Measurements from ENCODE around the gene TMEM237.
"Not testable (repeated sequence)": the region's sequence is repeated elsewhere in the genome, so short reads cannot be mapped to it uniquely, and the experiment has no call there.

The TMEM237 gene, protein sequence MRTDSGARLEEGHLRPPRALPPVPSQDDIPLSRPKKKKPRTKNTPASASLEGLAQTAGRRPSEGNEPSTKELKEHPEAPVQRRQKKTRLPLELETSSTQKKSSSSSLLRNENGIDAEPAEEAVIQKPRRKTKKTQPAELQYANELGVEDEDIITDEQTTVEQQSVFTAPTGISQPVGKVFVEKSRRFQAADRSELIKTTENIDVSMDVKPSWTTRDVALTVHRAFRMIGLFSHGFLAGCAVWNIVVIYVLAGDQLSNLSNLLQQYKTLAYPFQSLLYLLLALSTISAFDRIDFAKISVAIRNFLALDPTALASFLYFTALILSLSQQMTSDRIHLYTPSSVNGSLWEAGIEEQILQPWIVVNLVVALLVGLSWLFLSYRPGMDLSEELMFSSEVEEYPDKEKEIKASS

DNA sequence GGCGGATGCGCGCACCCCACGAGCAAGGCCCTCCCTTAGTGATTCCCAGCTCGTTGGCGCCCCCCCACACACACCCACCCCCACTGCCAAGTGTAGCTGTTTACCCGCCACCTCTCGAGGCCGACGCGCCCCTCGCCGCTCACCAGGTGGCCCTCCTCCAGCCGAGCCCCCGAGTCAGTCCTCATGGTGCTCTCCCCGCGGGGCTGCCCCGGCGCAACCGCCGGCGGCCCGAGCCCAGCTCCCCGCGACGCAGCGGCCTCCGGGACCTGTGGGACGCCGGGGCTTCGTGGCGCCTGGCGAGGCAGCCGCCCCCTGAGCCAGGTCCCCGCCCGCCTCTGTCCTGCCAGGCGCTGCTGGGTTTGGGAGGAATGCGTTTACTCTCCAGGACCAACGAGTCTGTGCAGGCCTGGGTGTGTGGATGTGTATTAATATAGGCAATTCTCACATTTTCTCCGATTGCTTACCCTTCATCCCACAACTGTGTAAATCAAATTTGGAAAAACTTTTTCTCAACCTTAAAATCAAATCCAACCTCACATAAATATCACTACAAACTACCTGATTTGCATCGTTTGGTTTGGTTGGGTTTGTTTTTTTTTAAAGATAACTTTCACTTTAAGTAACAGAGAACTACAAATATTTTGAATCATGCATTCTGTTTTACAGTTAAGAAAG is at the start of gene TMEM237:
Gene TMEM237 (minus strand): TSS at position 288 of the 675 bp plus-strand sequence. CDS start 103 bp downstream, at position 185.
- DNase-seq (ENCODE audit: low read depth): no peak

DNA sequence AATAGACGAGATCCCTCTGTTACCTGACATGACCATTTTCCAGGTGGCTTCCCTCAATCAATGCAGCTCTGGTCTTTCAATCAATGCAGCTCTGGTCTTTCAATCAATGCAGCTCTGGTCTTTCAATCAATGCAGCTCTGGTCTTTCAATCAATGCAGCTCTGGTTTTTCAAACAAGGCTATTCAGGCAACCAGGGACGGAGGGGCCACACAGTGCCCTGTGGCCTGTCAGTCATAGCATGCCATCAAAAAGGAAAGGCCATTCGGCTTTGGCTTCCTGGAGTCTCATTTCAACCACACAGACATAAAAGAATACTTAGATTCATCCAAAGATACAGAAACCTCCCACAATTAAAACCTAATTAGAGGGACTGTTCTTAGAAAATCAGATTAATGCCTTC is 41.9 kb upstream of the TMEM237 start:
- no peak for DNase-seq (ENCODE audit: low read depth)

DNA sequence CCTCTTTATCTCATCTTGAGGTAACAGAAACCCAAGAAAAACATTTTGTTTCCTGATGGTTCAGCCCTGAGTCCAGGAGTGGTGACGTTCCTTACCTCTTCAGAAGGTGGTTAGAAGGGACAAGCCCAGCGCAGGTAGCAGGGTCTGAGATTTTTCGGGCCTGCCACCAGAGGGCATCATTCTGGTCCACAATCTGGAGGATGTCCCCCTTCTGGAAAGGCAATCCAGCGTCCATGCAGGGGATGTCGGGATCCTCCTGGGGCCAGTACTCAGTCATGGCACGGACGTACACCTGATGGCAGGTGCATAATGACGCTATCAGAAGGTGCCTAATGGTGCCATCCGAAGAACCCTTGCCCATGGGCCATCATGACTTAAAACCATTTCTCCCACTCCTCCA is 37.4 kb upstream of the TMEM237 start:
- no peak for DNase-seq (ENCODE audit: low read depth)

DNA sequence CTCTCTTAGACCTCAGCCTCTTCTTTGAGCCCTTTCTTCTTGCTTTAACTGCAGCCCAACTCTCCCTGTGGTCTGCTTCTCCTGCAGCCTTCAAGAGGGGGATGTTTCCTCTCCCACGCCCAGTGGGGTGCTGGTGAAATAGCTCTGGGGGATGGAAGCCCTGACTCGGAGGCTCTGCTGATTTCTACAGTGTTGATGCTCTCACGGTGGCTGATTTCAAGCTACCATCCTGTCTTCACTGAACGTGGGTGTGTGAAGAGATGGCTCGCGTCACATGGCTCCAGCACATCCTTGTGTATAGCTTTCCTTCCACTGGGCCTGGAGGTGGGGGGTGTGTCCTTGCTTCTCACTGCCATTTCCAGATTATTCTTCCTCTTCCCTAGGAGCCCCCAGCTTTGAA is 35.1 kb upstream of the TMEM237 start:
- DNase-seq (ENCODE audit: low read depth): no peak

DNA sequence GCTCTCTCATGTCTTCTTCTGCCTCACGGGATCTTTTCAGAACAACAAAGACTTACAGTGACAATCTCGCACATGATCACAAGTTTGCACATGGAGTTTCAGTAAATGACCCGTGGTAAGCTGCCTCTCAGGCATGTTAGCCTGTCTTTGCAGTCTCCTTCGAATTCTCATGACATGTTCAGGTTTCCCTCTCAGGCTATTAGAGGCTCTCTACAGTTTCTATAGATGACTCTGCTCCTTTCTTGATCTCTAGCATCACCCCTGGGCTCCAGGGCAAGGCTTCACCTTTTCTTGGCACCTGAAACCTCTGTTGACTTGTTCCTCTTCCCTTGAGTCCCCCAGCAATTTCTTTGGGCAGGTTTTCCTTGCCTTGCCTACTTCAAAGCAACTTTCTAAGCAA is 32.2 kb upstream of the TMEM237 start:
- no peak for DNase-seq (ENCODE audit: low read depth)

DNA sequence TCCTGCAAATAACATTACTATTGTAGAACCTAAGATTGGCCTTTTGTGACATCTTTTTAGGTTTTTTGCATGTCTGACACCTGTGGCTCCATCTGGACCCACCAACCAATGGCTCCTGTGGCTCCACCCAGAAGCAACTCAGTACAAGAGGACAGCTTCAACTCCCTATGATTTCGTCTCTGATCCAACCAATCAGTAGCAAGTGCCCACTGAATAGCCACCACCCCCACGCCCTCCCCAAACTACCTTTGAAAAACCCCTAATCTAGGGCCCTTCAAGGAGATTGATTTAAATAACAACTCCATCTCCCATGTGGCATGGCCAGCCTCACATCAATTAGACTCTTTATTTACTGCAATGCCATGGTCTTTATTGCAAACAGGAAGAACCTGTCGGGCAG is 31.5 kb upstream of the TMEM237 start:
- DNase-seq (ENCODE audit: low read depth): no peak

DNA sequence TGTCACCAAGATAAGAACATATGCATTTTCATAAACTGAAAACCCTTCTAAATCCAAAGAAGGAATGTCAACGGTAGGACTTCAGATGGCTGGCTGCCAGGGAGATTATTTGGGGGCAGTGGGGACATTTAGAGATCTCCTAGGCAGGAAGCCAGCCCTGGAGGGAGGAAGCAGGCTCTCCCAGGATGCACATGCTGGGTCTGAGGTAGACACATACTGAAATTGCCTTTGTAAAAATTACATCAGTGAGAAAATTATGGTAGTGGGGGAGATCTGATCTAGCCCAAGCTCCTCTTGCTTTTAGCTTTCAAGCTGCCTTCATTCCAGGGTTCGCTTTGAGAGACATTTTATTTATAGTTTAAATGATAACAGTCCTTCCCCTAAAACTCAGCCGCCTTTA is 31.0 kb upstream of the TMEM237 start:
- DNase-seq (ENCODE audit: low read depth): no peak

DNA sequence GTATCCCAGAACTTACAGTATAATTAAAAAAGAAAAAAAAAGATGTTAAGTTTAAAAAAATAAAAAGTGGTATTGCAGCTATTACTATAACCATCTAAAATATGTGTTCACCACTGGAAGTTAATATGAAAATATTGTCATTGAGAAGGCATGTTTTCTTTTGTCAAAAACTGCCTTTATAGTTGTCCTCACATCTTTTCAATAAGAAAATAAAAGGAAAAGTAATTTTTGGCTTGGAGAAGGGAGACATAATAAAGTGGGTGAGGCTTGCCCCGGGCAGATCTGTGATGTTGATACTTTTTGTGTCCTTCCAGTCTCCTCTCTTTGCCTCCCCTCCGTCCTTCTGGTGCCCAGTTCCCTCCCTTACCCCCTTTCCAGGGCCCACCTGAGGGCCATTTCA is 30.2 kb upstream of the TMEM237 start:
- no peak for DNase-seq (ENCODE audit: low read depth)

DNA sequence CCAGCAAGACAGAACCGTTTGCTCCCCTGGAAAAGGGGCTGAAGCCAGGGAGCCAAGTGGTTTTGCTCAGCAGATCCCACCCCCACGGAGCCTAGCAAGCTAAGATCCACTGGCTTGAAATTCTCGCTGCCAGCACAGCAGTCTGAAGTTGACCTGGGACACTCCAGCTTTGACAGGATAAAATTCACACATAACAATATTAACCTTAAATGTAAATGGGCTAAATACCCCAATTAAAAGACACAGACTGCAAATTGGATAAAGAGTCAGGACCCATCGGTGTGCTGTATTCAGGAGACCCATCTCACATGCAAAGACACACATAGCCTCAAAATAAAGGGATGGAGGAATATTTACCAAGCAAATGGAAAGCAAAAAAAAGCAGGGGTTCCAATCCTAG is 27.9 kb upstream of the TMEM237 start:
- DNase-seq (ENCODE audit: low read depth): not testable (repeated sequence)

DNA sequence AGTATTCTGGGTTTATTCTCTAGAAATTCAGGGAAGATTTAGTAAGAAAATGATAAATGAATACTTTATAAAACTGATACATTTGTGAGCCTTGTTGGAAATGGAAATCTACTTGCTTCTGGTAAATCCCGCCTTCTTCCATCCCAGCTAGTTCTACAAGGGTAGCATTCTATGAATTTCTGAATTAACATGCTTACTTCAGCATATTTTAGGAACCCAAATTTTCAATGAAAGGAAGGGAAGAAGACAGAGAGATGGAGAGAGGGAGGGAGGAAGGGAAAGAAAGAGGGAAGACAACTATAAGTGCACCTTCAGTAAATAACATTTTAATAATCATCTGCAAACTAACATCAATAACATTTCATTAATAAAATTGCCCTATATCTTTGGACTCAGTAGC is 26.6 kb upstream of the TMEM237 start:
- DNase-seq (ENCODE audit: low read depth): no peak

DNA sequence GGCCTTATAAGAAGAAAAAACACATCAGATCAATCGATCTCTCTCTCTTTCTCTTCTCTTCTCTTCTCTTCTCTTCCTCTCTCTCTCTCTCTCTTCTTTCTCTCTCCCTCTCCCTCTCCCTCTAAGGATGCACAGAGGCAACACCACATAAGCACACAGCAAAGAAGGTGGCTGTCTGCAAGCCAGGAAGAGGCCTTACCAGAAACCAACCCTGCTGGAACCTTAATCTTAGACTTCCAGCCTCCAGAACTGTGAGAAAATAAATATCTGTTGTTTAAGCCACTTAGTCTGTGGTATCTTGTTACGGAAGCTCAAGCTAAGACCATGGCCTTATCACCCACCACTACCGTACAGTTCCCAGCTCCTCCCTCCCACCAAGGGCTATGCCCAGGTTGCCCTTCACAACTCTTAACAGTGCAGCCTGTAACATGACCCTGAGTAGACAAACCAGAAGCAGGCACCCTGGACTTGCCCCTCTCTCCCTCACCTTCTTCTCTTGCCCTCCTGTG is 25.2 kb upstream of the TMEM237 start:
- no peak for DNase-seq (ENCODE audit: low read depth)

DNA sequence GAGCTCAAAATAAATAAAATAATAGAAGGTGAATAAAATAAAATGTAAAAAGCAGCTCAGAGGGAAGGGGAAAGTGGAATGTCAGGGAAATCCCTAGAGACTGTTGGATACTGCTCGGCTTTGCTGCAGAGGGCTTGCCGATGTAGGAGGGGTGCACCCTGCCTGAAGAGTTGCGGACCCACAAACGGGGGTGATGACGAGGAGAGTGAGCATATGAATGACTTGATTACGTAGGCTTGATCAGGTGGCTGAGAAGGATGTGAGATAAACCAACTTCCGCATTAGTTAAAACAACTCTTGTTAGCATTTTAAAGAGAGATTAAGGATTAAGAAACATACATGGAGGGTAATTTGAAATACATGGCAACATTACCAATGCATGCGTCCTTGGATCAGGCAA is 21.0 kb upstream of the TMEM237 start:
- DNase-seq (ENCODE audit: low read depth): no peak

DNA sequence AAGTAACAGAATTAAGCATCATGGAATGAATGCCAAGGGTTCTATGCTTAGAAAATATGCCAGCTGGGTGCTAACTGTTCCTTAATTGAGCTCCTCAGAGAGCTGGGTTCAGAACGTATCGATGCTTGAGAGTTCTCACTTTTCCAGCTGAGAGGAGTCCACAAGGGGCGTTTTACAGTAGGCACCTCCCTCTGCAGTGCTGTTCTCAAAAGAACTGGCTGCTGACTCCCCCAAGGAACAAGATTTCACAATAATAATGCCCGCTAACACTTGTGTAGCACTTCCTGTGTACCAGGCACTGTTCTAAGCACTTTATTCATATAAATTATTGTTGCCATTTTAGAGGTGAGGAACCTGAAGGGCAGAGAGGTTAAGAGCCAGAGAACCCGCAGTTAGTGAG is 18.1 kb upstream of the TMEM237 start:
- DNase-seq (ENCODE audit: low read depth): no peak

DNA sequence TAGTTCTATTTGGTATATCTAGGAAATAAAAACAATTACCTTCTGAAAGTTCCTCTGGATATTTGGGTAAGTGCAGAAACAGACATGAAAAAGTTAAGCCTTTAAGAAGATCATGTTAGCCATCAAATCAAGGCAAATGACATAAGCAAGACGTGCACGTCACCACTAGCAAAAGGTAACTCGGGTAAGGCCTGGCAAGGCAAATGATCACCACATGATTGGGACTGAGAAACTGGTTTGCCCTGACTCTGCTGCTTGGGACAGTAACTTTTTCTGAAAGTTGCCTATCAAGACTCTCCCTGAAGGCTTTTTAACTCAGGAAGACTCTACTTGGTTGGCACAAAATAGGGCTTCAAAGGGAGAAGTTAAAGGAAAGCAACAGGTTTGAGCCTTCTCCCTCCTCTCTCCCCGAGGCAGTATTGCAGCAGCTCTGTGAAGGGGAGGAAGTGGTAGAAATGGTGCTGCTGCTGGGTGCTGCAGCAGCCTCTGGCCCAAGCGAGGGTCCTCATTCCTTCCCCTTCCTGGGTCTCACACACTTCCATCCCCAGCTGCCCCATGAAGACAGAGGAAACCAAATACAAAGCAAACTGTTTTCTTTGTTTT is 17.1 kb upstream of the TMEM237 start:
- no peak for DNase-seq (ENCODE audit: low read depth)

DNA sequence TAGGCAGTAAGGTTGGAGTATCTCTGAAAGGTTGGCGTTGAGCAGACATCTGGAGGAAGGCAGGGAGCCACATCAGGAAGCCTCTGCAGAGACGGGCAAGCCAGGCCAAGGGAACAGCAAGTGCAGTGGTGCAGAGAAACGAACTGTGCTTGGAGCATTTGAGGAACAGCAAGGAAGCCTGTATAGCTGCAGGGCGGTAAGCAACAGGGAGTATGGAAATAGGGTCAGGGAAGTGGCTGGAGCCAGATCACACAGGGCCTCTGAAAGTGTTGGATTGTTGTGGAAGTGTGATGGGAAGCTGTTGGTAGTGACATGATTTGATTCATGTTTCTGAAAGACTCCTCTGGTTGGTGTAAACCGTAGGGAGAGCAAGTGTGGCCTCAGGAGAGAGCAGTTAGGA is 13.4 kb upstream of the TMEM237 start:
- no peak for DNase-seq (ENCODE audit: low read depth)

DNA sequence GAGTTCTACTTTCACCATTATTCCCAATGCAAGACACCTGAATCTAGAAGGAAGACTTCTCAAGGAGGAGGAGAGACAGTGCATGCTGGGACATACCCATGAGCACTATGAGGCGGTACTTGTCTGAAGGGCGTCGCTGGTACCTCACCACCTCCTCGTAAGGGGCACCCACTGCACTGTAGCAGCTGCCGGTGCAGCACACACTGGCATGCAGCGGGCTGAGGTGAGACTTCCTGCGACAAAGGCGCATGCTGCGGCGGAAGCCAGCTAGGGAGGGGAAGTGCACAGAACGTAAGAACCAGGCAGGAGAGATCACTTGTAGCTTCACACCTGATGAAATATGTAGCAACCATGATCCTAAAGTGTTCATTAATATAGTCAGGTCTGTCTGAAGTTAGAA is 12.8 kb upstream of the TMEM237 start:
- DNase-seq (ENCODE audit: low read depth): no peak

DNA sequence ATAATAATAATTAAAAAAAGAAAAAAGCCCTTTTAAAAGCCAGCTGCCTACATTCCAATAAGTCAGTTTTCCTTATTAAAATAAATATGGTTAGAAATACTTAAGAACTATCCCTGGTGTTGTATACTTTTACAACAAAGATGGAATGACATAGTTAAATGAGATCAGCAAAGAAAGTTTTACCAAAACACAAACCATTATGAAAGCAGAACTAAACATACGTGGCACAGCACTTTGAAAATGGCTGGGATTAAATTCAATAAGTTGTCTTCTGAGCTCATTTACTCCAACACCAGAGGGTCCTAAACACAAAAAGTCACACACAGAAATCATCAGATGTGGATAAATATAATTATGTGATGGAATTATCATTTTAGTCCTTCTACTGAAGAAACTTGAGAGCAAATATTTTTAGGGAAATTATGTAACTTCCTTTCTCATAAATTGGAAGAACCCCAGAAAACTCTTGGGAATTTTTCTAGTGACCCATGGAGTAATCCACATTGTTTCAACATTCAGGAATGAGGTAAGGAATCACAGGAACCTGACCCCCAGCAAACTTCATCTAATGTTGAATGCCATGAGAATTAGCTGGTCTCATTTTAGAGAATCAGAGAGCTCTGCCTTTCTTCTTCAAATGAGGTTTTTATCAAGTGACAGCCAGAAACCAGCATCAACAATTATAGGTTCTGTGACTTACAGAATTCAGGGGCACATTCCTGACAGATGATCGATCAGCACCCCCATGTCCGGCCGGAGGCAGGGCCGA is 11.5 kb upstream of the TMEM237 start:
- no peak for DNase-seq (ENCODE audit: low read depth)

DNA sequence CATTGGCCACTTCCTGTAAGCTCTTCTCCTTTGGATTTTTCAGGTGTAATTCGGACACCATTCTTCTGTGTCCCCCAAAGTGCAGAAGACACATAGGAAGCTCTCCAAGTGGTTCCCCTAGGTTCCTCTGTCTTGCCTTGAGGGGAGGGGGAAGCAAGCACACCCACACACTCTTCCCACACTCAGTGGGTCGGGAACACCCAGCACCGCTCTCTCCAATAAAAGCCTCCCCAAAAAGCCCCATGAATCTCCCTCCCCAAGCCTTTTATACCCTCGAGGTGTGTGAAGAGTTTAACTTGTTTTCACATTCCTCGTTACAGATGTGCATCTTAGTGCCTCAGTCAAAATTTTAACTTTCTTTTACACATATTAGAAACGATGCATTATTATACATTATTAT is 9.9 kb upstream of the TMEM237 start:
- DNase-seq (ENCODE audit: low read depth): no peak

DNA sequence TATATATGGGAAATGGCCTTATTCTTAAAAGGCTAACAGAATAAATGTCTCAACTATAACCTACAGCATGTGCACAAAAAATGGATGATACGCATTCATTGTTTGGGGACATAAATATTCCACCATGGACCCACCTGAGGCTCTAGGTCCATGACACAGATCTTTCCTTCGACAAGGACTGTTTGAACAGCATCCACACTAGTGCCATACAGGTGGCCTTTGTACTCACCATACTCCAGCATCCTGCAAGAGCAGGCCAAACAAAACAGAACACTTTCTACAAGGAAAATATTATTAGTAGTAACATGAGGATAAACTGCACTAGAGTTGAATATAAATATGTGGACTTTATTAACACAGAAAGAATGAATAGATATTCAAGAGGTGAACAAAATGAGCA is 6.1 kb upstream of the TMEM237 start:
- no peak for DNase-seq (ENCODE audit: low read depth)

DNA sequence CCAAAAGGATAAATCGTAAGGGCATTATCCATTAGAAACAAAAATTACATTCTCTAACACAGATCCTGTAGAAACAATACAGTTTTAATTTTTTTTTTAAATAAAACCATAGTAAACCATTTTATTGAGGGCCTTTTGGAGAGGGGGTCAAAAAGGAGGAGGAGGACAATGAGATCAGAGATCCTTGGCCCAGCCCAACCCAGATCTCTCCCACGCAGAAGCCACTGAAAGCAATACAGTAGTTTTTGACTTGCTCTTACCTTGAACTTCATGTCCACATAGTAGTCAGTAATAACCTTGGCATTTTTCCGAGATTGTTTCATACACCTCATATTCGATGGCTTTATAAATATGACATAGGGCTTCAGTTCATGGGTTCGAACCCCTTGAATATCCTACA is 4.1 kb upstream of the TMEM237 start:
- no peak for DNase-seq (ENCODE audit: low read depth)

DNA sequence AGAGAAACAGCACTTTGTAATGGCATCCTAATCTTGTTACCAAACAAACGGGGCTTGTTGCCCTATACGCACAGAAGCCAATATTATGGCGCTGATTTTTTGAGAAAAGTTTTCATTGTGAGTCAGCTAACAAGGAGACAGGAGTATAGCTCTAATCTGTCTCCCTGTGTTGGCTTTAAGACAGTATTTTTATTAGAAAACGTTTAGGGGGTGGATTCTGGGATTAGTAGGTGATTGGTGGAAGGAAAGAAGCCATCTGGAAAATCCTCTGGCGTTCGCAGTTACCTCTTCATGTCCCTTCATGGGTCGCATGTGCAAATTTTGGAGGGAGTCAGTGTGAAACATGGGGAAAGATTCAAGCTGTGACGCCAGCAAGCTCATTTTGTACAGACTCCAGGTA is 698 bp upstream of the TMEM237 start:
- DNase-seq (ENCODE audit: low read depth): no peak

DNA sequence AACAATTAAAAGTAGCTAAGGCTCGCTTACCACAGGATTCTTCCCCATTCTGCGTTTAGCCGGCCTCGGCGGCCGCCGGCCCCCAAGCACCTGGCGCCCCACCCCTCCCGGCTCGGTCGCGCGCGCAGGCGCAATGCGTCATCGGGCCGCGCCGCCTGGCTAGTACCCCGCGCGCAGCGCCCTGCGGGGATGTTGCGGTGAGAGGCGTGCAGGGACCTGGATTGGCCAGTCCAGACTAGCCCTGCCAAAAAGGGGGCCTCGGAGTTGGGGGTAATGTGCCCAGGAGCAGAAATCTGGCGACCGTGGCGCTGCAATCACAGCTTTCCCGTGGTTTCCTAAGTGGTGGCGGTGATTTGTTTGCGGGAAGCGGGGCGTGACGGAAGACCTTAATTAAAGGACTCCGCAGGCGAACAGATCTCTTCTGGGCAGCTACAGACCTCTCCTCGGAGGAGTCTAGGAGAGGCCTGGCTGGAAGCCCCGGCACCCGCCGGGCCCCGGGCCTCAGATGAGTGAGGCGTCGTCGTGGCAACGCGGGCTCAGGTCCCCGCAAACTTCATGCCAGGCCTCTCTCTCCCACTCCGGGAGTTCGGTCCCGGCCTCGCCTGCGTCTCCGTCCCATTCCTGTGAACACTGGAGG is 606 bp downstream of the TMEM237 start:
- peak; percentile 34 for DNase-seq (ENCODE audit: low read depth)

Data from CMK (cell line).